HG03064 (cell line): Measurements from ENCODE around the gene SLC5A4.

Experiments
- ATAC-seq: cut with Tn5 transposase; IDR thresholded peaks from one replicate; pipeline ENCODE4 v1.9.1; 2021; ENCODE audit warnings: low read depth; ENCODE audit not compliant: unreplicated experiment

SLC5A4 gene

DNA sequence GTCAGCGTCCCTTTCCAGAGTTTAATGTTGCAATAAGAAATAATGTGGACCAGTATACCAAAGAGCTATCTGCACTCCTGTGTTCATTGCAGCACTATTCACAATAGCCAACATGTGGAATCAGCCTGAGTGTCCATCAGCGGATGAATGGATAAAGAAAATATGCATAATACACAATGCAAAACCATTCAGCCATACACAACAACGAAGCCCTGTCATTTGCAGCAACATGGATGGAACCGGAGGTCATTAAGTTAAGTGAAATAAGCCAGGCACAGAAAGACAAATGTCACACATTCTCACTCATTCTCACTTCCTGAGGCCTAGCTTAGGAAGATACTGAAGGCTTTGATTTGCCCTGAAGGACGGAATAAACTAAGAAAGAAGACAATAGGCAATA lies 22.1 kb downstream of the SLC5A4 start:
- ATAC-seq: no peak

- ATAC-seq: no peak
These were observed 22.8 kb downstream of the SLC5A4 start for GRCh38 chr22:32232191-32232830.

DNA sequence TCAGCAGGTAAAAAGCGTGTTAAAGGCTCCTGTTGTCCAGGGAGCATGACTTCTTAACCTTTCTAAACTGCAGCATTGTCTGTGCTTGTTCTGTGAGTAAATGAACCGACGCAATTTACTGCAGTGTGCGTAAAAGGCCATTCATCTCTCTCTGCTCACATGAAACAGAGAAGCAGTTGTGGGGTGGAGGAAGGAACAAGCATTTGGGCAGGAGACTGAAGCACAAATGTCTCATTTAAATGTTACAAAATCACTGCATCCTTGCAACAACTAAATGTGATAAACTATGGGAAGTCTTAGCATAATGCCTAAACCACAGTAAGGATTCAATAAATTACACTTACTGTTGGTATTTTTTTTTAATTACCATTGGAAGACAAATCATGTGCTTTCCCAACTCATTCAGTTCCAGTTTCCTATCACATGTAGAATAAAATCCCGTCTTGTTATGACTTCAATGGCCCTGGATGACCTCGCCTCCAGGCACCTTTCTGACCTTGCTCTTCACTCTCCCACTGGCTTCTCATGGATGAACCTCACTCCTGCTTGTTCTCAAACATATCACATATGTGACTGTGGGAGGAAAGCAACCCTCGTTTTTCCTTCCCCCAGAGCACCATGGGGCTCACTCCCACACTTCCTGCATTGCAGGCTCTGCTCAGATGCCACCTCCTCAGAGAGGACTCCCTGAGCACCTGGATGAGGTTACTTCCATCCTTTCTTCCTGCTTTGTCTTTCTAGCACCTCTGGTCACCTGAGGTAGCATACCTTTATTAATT lies 28.6 kb downstream of the SLC5A4 start:
- ATAC-seq: no peak

- ATAC-seq: no peak
These were observed 32.2 kb downstream of the SLC5A4 start for GRCh38 chr22:32222991-32223390.

- no peak for ATAC-seq
These were observed 36.1 kb downstream of the SLC5A4 start for GRCh38 chr22:32219026-32219425.

- ATAC-seq: no peak
These were observed 36.7 kb downstream of the SLC5A4 start for GRCh38 chr22:32218470-32218869.

DNA sequence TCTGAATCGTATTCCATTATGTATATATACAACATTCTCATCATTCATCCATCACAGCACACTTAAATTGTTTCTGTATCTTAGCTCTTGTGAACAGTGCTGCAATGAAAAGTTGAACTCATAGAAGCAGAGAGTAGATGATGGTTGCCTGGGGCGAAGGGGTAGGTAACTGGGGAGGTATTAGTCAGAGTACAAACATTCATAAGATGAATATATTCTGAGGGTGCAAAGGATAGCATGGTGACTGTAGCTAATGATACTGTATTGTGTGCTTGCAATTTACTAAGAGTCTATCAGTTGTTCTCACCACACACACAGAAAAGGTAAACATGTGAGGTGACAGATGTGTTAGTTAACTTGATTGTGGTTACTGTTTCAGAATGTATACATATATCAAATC lies 37.7 kb downstream of the SLC5A4 start:
- no peak for ATAC-seq

DNA sequence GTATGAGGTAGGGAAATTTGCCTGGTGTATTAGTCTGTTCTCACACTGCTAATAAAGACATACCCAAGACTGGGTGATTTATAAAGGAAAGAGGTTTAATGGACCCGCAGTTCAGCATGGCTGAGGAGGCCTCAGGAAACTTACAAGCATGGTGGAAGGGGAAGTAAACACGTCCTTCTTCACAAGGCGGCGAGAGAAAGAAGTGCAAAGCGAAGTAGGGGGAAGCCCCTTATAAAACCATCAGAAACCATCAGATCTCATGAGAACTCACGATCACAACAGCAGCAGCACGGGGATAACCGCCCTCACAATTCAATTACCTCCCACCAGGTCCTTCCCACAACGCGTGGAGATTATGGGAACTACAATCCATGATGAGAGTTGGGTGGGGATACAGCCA lies 38.2 kb downstream of the SLC5A4 start:
- no peak for ATAC-seq

DNA sequence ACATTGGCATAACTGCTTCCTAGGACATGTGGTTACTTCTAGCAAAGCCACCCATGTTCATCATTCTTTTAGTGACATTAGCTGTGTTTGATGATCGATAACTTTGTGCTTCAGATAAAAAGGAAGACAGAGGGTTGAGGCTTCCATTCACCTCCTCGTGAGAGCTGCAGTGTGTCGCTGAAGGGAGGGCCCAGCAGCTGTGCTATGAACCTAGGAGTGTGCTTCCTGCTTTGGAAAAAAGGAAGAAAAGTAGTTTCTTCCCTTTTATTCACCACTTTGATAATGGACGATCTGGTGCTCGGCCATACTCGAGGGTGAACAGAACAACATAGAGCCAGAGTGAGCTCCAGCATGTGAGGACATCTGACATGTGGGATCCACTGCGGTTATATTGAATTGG lies 44.1 kb downstream of the SLC5A4 start:
- ATAC-seq: no peak

GRCh38 chr22:32208681-32209080 lies 46.5 kb downstream of the SLC5A4 start:
- no peak for ATAC-seq

DNA sequence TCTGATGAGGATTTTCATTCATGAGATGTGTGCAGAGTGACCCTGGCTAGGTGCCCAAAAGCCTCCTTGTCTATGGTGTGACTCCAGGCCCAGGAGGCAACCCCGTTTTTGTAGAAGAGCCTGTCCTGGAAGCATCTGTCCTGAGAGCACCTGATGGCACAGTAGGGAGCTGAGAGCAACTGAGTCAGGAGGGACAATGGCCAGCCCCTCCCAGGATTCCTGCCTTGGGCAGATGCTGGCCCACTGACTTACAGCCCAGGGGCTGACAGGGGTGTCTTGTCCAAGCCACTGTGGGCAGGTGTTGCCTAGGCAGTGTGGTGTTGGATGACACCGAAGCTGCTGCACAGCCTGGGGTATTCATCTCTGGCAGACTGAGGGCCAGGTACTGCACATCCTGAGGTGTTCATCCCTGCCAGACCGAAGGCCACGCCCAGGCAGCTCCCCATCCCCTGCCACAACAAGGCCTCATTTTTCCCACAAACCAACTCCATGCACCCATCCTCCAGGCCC lies 47.1 kb downstream of the SLC5A4 start:
- ATAC-seq: no peak

- ATAC-seq: no peak
These were observed 48.1 kb downstream of the SLC5A4 start for GRCh38 chr22:32206774-32207758.

GRCh38 chr22:32205974-32206773 lies 49.0 kb downstream of the SLC5A4 start:
- ATAC-seq: no peak

DNA sequence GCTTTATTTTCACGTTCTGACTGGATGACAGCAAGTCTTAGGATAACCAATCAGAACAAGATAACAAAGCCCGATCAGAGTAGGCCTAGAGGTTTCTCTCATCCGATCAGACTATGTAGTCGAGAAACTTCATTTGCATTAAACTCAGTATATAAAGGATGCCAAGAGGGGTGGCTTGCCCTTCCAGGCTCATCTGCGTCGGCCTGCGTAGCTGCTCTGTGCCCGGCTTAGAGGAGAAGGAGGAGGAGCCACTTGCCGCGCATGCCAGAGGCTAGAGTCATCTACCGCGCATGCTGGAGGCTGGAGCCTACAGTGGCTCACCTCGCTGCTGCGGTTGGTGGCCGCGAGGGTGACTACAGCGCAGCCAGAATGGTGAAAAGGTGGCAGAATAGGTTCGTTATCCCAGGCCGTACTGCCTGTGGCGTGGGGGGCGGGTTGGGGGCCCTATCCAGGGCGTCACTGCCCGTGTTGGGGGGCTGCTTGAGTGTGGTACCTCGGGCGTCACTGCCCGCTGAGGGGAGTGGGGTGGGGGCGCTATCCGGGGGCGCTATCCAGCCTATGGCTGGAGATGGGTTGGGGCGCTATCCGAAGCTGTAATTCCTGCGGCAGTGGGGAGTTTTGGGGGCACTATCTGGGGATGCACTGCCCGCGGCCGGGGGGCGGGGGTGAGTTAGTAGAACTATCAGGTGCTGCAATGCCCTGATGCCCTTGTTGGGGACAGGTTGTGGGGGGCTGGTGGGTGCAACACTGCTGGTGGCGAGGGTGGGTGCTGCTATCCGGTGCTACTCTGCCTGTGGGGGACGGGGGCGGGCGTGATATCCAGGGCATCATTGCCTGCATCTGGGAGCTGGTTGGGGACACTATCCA lies 50.1 kb downstream of the SLC5A4 start, which contains the start of gene RFPL2:
Gene RFPL2, minus strand, starts transcription at position 218 of the 867 bp plus-strand sequence. CDS start 2,622 bp downstream, outside the sequence.
- ATAC-seq: no peak

DNA sequence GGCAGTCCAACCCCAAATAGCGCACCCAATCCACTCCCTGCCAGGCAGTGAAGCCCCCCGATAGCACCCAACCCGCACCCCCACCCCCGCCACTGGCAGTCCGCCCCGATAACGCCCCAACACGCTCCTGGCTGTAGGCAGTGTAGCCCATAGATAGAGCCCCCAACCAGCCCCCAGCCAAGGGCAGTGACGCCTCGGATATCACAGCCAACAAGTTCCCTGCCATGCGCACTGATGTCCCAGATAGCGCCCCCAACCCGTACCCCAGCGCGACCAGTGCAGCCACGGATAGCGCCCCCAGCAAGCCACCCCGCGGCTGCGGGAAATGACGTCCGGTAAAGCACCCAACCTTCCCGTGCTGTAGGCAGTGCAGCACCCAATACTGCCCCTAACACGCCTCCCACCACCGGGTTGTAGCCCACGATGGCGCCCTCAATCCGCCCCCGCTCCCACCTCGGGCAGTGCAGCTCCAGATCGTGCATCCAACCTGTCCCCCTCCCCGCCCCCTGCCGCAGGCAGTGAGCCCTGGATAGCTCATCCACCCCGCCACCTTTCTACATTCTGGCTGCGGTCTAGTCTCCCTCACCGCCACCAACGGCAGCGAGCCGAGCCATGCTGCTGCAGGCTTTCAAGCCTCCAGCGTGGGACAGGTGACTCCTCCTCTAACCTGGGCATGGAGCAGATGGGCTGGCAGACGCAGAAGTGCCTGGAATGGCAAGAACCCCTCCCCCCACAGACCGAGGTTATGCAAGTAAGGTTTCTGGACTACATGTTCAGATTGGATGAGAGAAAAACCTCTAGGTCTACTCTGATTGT lies 50.9 kb downstream of the SLC5A4 start:
- no peak for ATAC-seq

DNA sequence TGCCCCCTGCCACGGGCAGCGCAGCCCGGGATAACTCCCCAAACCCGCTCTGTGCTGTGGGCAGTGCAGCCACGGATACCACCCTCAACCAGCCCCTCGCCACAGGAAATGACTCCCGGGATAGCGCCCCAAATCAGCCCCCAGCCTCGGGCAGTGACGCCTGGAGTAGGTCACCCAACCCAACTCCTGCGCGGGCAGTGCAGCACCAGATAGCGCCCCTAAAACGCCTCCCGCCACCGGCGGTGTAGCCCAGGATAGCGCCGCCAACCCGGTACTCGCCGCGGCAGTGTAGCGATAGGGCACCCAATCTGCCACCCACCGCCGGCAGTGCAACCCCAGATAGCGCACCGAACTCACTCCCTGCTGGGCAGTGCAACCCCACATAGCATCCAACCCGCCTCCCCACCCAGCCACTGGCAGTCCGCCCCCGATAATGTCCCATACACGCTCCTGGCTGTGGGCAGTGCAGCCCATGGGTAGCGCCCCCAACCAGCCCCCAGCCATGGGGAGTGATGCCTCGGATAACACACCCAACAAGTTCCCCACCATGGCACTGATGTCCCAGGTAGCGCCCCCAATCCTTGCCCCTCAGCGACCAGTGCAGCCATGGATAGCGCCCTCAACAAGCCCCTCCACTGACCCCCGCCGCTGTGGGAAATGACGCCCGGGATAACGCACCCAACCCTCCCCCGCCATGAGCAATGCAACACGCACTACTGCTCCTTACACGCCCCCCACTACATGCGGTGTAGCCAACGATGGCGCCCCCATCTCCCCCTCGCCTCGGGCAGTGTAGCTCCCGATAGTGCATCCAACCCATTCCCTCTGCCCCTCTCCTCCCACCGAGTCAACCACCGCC lies 51.7 kb downstream of the SLC5A4 start:
- no peak for ATAC-seq

DNA sequence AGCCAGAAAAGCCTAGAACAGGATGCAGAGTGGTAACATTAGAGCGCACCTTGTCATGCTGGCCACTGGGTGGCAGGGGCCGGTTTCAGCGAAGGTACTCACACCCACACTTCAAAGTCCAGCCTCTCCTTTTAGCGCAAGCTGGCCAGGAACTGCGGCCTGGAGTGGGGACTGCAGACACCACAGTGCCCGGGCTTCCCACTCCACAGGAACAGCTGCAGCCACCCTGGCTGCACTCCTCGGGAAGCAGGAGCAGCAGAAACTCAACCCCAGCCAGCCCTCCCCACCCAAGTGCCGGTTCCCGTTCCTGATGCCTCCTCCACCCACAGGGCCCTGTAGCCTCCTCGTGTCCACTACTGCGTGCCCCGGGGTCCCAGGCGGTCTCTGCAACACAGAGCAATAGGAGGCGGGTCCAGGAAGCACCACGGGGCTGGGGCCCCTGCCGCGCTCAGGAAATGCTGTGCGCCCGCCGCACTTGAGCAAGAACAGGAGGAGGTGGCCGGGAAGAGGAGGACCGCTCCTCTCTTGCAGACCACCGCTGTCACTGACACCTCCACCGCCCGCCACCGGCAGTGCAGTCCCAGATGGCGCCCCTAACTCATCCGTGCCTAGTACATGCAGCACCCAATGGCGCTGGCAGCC lies 52.5 kb downstream of the SLC5A4 start:
- ATAC-seq: no peak
